ENCODE data around the gene TMEM59L.

The TMEM59L gene

GRCh38 chr19:18613589-18614234 is 1.0 kb downstream of the TMEM59L start:
- peak; percentile 51; the same call in 1 of the 2 replicates for TF ChIP-seq ZNF398 (tag by site-specific recombination; IDR thresholded peaks at IDR 0.05)
- TF ChIP-seq ZFP3 (tag by site-specific recombination; IDR thresholded peaks at IDR 0.05; ENCODE audit: low read depth) = no peak
- TF ChIP-seq ZBTB6 (tag by site-specific recombination; IDR thresholded peaks at IDR 0.05) = peak; percentile 18; the same call in 1 of the 2 replicates
- TF ChIP-seq ZBTB8A (tag by site-specific recombination; IDR thresholded peaks at IDR 0.05) = no peak
- Histone ChIP-seq H3K27ac (ENCODE audit: extremely low read depth, low read depth, low read length) (no peak overlapping the region), H3K9me3 (ENCODE audit: control insufficient read depth, insufficient read depth, low read depth, low read length) (no peaks in the 10 kb centered on the region), H3K4me1 (ENCODE audit: control insufficient read depth, insufficient read depth, low read length) (peaks cover 4% of the 10 kb centered on the region), H3K4me3 (ENCODE audit: low read depth, low read length) (no peak overlapping the region), H3K36me3 (ENCODE audit: control insufficient read depth in 2 of 2, insufficient read depth in 1 of 2, low read length in 2 of 2) (no peaks in the 10 kb centered on the region)
- POLR2A ChIA-PET = interaction anchor here (1.6 to 1.9 kb wide), 2 partner anchors 7 to 24 kb away, joined by 3 to 5 read pairs; no protein-coding TSS in a partner anchor
- CTCF ChIA-PET = no interaction called here

- ChIA-PET CTCF (interaction anchor here (0.5 kb wide), 1 partner anchor 912 kb away, joined by 3 read pairs; no protein-coding TSS in a partner anchor), POLR2A (interaction anchor here (0.5 kb wide), 1 partner anchor 220 kb away, joined by 4 read pairs; no protein-coding TSS in a partner anchor)
- TF ChIP-seq FEZF1 (tag by site-specific recombination; IDR thresholded peaks at IDR 0.05) (no peak), ZNF529 (tag by site-specific recombination; IDR thresholded peaks at IDR 0.05; ENCODE audit: insufficient replicate concordance) (no peak), ZNF19 (tag by site-specific recombination; IDR thresholded peaks at IDR 0.05; ENCODE audit: low read depth) (no peak), ZNF473 (tag by site-specific recombination; IDR thresholded peaks at IDR 0.05) (no peak), ZNF747 (tag by site-specific recombination; IDR thresholded peaks at IDR 0.05) (no peak), ZNF350 (tag by site-specific recombination; IDR thresholded peaks at IDR 0.05) (no peak), ZNF433 (tag by site-specific recombination; IDR thresholded peaks at IDR 0.05; ENCODE audit: low read depth) (no peak), ZNF530 (tag by site-specific recombination; IDR thresholded peaks at IDR 0.05; ENCODE audit: low read depth) (no peak), ZNF23 (tag by site-specific recombination; IDR thresholded peaks at IDR 0.05; ENCODE audit: borderline replicate concordance) (no peak), PRDM4 (tag by site-specific recombination; IDR thresholded peaks at IDR 0.05) (no peak), INSM2 (tag by site-specific recombination; IDR thresholded peaks at IDR 0.05) (no peak)
- H3K4me3 ChIP-seq (ENCODE audit: low read depth, low read length) = no peak overlapping the region
- H3K4me1 ChIP-seq (ENCODE audit: control insufficient read depth, insufficient read depth, low read length) = peaks cover 4% of the 10 kb centered on the region
- no peaks in the 10 kb centered on the region for H3K9me3 ChIP-seq (ENCODE audit: control insufficient read depth, insufficient read depth, low read depth, low read length)
- H3K27ac ChIP-seq (ENCODE audit: extremely low read depth, low read depth, low read length) = no peak overlapping the region
- H3K36me3 ChIP-seq (ENCODE audit: control insufficient read depth in 2 of 2, insufficient read depth in 1 of 2, low read length in 2 of 2) = no peaks in the 10 kb centered on the region
These were observed 3.4 kb downstream of the TMEM59L start for GRCh38 chr19:18616023-18616422.
